ENCODE measurements around the gene DEAF1. TPM values are rescaled to one million over a fixed set of nuclear protein-coding genes. Genes with fewer than 3 reads are reported as not detected.
A peak's percentile ranks its signal among the peaks of the same experiment; 100 is the strongest.

Gene DEAF1
- total RNA-seq, 2 donors from 2014 or later: 55.3 to 77.1 TPM

DNA sequence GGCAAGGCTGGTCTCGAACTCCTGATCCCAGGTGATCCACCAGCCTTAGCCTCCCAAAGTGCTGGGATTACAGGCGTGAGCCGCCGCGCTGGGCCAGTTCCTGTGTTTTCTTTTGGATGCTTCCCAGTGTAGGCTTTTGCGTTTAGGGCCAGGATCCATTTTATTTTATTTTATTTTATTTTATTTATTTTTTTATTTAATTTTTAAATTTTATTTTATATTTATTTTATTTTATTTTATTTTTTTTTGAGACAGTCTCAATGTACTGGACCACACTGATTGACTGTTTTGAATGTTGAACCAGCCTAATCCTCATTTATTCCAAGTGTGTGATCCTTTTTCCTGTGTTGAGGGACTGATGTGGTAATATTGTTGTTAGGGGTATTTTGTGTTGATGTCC is 19.4 kb upstream of the DEAF1 start:
- ATAC-seq (no peak), DNase-seq (no peak)
- Mint-ChIP-seq H3K4me3 (no peak overlapping the region), H3K4me1 (peaks cover 9% of the 10 kb centered on the region), H3K27me3 (peaks cover 5% of the 10 kb centered on the region), H3K27ac (no peak overlapping the region), H3K36me3 (ENCODE audit: low read depth) (peaks cover 3% of the 10 kb centered on the region)
- H3K9me3 ChIP-seq (ENCODE audit: control insufficient read depth, low read length, poor library complexity, severe bottlenecking): no peaks in the 10 kb centered on the region

DNA sequence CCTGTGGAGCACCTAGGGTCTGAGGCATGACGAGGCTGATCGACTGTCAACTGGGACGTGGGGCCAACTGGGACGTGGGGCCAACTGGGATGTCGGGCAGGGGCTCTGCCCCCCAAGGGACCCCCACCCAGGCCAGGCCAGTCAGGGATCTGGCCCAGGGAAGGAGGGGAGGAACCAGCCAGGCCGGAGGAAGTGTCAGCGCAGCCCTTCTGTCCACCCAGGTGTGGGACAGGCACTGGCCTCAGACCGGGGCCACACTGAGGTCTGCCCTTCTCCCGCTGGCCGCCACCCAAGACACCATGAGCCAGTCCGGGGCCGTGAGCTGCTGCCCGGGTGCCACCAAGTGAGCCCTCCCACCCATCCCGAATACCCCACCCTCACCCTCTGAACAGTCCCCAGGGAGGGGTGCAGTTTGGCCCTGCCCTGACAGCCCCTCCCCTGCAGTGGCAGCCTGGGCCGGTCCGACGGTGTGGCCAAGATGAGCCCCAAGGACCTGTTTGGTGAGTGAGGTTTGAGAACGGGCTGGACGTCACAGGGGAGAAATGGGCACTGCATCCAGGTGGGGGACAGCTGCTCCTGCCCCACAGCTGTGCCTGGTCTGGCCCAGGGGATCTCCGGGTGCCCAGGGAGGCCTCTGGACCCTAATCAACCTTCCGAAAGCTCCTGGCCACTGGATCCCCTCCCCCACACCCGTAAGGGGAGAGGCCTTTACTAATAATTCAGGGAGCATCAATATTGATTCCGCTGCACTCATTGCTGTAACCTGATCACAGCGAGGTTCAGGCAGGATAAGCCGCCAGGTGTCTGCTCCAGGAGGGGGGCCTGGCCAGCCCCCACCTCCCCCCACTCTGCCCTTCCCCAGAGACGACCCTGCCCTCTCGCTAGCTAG is 14.3 kb upstream of the DEAF1 start:
- Mint-ChIP-seq H3K4me3 (no peak overlapping the region), H3K27ac (no peak overlapping the region), H3K27me3 (peaks cover 16% of the 10 kb centered on the region), H3K4me1 (peaks cover 12% of the 10 kb centered on the region), H3K36me3 (ENCODE audit: low read depth) (no peaks in the 10 kb centered on the region)
- no peaks in the 10 kb centered on the region for H3K9me3 ChIP-seq (ENCODE audit: control insufficient read depth, low read length, poor library complexity, severe bottlenecking)
- ATAC-seq (no peak), DNase-seq (no peak)

DNA sequence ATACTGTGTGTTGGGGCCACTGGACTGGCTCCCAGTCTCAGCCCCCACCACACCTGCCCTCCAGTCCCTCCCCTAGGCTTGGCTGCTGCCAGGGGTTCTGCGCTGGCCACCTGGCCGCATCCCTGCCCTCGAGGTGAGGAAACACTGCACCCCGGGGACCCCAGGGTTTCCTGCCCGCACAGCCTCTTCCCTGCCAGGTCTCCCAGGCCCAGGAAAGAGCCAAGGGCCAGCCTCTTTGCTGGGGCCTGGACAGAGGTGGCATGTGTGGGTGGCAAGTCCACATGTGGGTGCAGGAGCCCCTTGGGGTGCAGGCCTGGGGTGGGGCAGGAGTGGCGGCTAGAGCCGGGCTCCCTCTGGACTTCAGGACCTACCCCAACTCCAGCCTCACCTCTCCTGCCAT is 13.5 kb upstream of the DEAF1 start:
- ATAC-seq (no peak), DNase-seq (no peak)
- Mint-ChIP-seq H3K27ac (no peak overlapping the region), H3K36me3 (ENCODE audit: low read depth) (no peaks in the 10 kb centered on the region), H3K4me3 (no peak overlapping the region), H3K4me1 (peaks cover 12% of the 10 kb centered on the region), H3K27me3 (peaks cover 16% of the 10 kb centered on the region)
- H3K9me3 ChIP-seq (ENCODE audit: control insufficient read depth, low read length, poor library complexity, severe bottlenecking): no peaks in the 10 kb centered on the region

DNA sequence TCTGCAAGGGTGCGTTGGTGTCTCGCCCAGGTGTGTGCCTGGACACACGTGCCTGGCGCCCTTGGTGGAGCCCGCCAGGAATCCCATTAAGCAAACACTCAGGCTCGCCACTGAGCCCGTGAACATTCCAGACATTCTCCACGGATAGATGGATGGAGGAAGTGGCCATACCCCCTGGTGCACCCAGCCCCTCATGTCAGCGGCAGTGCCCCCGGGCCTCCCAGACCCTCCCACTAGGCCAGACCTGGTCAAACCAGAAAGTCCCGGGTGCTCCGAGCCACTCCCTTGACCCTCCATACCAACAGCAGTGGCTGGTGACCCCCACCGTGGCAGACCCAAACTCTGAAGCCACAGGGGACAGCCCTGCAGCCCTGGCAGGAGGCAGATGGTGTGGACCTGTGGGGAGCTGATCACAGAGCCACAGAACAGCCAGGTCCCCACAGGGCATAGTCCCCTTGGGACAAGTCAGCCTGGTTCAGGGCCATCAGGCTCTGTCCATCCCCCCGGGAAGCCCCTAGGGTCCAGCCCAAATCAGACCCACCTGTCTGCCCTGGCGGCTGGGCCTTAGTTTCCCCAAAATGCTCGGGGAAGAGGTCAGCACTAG is 12.9 kb upstream of the DEAF1 start:
- no peaks in the 10 kb centered on the region for H3K9me3 ChIP-seq (ENCODE audit: control insufficient read depth, low read length, poor library complexity, severe bottlenecking)
- H3K36me3 Mint-ChIP-seq (ENCODE audit: low read depth): no peaks in the 10 kb centered on the region
- no peak overlapping the region for H3K27ac Mint-ChIP-seq
- ATAC-seq (no peak), DNase-seq (no peak)
- H3K4me3 Mint-ChIP-seq: no peak overlapping the region
- H3K4me1 Mint-ChIP-seq: peaks cover 12% of the 10 kb centered on the region
- H3K27me3 Mint-ChIP-seq: peaks cover 16% of the 10 kb centered on the region

DNA sequence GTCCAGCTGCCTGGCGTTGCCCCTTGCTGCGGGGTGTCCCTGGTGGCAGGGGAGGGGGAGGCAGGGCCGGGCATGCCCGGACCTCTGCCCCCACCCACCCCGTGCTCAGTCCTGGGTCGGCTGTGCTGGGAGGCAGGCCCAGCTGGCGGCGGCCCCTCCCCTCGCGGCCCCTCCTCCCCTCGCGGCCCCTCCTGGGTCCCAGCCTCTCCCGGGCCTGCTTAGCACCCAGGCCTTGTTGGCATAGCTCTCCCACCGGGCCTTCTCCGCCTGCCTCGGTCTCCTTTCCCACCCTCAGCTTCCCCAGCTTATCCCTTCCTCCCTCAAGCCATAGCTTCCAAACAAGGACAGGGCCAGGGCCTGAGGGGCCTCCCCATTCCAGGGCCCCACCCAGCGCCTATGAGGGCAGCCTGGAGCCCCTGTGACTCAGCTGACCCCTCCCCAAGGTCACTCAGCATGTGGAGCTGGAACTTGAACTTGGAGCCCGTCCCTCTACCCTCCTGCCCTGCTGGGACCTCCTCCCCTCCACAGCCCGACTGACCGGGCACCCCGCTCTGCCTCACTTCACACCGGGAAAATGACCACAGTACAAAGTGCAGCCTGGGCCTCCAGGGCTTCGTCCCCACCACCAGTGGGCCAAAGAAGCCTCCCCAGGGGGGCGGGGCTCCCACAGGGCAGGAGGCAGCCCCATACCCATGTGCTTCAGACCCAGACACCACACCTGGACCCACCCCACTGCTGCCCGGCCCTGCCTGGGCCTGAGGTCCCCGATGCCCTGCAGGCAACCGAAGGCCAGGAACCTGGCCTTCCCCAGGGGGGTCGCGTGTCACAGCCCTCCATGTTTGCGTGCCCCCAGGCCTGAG is 12.2 kb upstream of the DEAF1 start:
- H3K4me3 Mint-ChIP-seq: peak overlapping the region; percentile 77

DNA sequence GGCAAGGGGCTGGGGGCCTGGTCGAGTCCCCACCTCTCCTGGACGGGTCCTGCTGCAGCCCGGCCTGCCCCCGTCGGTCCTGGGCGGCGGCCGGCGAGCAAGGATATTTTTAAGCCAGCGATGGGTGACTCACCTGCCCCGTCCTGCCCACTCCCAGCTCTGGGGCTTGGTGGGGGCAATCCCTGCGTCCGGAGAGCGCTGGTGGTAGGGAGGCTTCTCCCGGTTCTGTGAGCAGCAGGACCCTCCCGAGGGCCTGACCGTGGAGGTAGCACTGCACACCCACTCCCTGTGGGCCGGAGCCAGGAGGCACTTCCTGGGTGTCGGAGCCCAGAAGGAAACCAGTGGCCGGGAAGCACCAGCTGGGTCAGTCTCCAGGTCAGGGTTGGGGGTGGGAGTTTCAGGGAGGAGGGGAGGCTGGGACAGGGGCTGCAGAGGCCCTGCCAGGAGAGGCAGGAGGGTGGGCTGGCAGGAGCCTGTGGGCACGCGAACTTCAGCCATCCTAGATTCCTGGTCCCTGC is 11.5 kb upstream of the DEAF1 start:
- Mint-ChIP-seq H3K36me3 (ENCODE audit: low read depth) (no peaks in the 10 kb centered on the region), H3K27ac (no peak overlapping the region), H3K4me1 (peaks cover 12% of the 10 kb centered on the region), H3K4me3 (no peak overlapping the region), H3K27me3 (peaks cover 16% of the 10 kb centered on the region)
- no peak for ATAC-seq
- DNase-seq: no peak
- no peaks in the 10 kb centered on the region for H3K9me3 ChIP-seq (ENCODE audit: control insufficient read depth, low read length, poor library complexity, severe bottlenecking)

More for the DNA sequence above, 12.2 kb upstream of the DEAF1 start:
- peaks cover 16% of the 10 kb centered on the region for H3K27me3 Mint-ChIP-seq
- no peak for DNase-seq
- H3K4me1 Mint-ChIP-seq: peaks cover 12% of the 10 kb centered on the region
- no peak for ATAC-seq
- no peak overlapping the region for H3K27ac Mint-ChIP-seq
- no peaks in the 10 kb centered on the region for H3K36me3 Mint-ChIP-seq (ENCODE audit: low read depth)
- no peaks in the 10 kb centered on the region for H3K9me3 ChIP-seq (ENCODE audit: control insufficient read depth, low read length, poor library complexity, severe bottlenecking)

DNA sequence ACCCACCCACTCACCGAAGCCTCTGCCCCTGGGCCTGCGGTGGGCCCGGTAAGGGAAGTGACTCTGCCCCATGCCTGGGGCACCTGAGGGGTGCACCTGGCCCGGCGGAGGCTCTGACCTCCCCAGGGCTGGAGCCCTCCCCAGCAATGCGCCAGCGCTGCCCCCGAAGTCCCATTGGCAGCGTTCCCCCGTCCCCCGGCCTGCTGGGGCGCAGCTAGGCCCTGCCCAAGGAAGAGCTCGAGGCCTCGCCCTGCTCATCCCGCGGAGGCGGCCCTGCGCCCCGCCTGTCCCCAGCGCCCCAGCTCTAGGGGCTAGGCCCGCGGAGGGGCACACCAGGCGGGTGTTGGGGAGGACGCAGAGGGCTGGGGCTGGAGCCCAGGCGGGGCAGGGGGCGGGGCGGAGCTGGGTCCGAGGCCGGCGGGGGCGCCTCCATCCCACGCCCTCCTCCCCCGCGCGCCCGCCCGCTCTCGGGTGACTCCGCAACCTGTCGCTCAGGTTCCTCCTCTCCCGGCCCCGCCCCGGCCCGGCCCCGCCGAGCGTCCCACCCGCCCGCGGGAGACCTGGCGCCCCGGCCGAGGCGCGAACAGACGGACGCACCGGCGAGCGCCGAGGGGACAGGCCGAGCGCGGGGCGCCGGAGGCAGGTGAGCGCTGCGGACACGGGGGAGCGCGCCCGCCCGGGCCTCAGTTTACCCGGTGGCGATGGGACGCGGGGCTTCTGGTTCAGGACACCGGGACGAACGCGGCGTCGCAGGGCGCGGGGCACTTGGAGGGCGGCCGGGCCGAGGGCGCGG is 10.8 kb upstream of the DEAF1 start, which contains the start of gene EPS8L2:
EPS8L2 (plus strand) TSS at position 586 of the 793 bp plus-strand sequence. CDS start 3,177 bp downstream, outside the sequence.
- peaks cover 7% of the 10 kb centered on the region for H3K4me1 Mint-ChIP-seq
- no peaks in the 10 kb centered on the region for H3K9me3 ChIP-seq (ENCODE audit: control insufficient read depth, low read length, poor library complexity, severe bottlenecking)
- peak within 1 kb of the TSS; percentile 77 for H3K4me3 Mint-ChIP-seq
- no peaks in the 10 kb centered on the region for H3K36me3 Mint-ChIP-seq (ENCODE audit: low read depth)
- peak; percentile 49 for ATAC-seq
- no peak within 1 kb of the TSS for H3K27ac Mint-ChIP-seq
- H3K27me3 Mint-ChIP-seq: peaks cover 16% of the 10 kb centered on the region
- no peak for DNase-seq

DNA sequence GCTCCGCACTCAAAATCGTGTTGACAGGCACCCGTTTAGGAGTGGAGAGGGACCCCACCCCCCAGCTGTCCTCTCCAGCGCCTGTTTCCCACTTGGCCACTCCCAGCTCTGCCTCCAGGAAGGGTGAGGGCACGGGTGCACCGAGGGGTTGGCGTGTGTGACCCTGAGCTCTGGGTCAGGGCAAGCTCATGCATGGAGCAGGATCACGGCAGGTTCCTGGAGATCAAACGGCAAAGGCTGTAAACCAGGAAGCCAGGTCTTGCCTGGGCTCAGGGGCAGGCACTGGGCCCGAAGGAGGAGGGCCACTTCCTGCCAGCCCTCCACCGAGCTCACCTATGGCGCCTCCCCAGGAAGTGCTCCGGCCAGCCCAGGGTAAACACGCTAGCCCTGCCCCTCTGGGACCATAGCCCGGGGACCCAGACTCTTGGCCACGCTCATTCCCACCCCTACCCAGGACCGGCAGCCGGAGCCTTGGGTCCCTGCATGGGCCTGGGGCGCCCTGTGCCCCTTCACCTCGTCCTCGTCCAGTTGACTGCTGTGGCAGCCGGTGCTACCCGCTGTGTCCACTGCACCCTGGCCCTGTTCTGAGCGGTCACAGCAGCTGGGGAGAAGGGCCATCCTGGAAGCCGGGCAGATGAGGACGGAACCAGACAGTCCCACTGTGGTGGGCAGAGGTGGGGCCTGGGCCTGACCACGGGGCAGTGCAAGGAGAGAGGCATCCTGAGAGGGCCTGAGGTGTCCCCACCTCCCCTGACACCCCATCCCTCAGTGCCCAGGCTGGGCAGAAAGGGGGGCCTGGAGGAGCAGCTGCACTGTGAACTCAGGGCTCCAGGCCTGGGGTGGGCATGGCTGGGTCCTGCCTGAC is 10.0 kb upstream of the DEAF1 start:
- H3K27me3 Mint-ChIP-seq: peaks cover 11% of the 10 kb centered on the region
- H3K36me3 Mint-ChIP-seq (ENCODE audit: low read depth): no peaks in the 10 kb centered on the region
- H3K4me3 Mint-ChIP-seq: peak overlapping the region; percentile 33
- no peak for DNase-seq
- ATAC-seq: no peak
- H3K9me3 ChIP-seq (ENCODE audit: control insufficient read depth, low read length, poor library complexity, severe bottlenecking): no peaks in the 10 kb centered on the region
- H3K4me1 Mint-ChIP-seq: peaks cover 3% of the 10 kb centered on the region
- no peak overlapping the region for H3K27ac Mint-ChIP-seq

DNA sequence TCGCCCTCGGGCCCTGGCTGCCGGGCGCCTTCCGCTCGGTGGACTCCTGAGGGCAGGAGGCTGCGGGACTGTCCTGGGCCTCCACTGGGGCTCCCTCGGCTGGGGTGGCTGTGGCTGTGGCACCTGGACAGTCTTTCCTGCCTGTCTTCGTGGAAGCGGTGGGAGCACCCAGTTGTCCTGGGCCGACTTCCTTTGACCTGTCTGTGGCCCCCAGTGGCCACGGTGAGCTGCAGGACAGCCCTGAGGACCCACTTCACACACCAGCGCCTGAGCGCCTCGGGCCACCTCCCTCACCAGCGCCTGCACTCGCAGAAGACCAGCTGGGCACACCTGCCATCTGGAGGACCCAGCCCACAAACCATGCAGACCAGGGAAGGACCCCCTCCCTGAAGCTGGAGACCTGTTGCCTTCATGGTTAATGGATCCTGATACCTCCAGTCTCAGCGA is 9.2 kb upstream of the DEAF1 start:
- peaks cover 11% of the 10 kb centered on the region for H3K27me3 Mint-ChIP-seq
- H3K36me3 Mint-ChIP-seq (ENCODE audit: low read depth): no peaks in the 10 kb centered on the region
- ATAC-seq (no peak), DNase-seq (no peak)
- H3K4me1 Mint-ChIP-seq: peaks cover 3% of the 10 kb centered on the region
- H3K27ac Mint-ChIP-seq: no peak overlapping the region
- no peak overlapping the region for H3K4me3 Mint-ChIP-seq
- no peaks in the 10 kb centered on the region for H3K9me3 ChIP-seq (ENCODE audit: control insufficient read depth, low read length, poor library complexity, severe bottlenecking)

DNA sequence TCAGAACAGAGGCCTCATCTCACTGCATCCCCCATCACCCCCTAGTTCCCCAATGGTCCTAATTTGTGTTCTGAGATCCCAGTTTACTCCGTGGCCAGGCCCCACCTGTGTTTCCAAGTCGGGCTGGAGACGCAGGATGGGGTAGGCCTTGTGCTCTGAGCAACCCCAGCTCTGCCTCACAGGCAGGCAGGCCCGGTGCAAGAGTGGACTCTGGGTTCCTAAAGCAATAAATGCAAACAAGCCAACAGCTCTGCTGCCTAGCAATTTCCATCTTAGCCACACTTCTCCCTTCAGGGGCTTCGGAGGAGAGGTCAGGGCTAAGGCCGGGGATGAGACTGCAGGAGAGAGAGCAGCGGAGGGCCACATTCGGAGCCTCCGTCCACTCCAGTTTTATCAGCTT is 8.5 kb upstream of the DEAF1 start:
- DNase-seq: no peak
- Mint-ChIP-seq H3K27ac (no peak overlapping the region), H3K36me3 (ENCODE audit: low read depth) (no peaks in the 10 kb centered on the region), H3K4me3 (no peak overlapping the region), H3K4me1 (peaks cover 3% of the 10 kb centered on the region), H3K27me3 (peaks cover 11% of the 10 kb centered on the region)
- no peak for ATAC-seq
- no peaks in the 10 kb centered on the region for H3K9me3 ChIP-seq (ENCODE audit: control insufficient read depth, low read length, poor library complexity, severe bottlenecking)

DNA sequence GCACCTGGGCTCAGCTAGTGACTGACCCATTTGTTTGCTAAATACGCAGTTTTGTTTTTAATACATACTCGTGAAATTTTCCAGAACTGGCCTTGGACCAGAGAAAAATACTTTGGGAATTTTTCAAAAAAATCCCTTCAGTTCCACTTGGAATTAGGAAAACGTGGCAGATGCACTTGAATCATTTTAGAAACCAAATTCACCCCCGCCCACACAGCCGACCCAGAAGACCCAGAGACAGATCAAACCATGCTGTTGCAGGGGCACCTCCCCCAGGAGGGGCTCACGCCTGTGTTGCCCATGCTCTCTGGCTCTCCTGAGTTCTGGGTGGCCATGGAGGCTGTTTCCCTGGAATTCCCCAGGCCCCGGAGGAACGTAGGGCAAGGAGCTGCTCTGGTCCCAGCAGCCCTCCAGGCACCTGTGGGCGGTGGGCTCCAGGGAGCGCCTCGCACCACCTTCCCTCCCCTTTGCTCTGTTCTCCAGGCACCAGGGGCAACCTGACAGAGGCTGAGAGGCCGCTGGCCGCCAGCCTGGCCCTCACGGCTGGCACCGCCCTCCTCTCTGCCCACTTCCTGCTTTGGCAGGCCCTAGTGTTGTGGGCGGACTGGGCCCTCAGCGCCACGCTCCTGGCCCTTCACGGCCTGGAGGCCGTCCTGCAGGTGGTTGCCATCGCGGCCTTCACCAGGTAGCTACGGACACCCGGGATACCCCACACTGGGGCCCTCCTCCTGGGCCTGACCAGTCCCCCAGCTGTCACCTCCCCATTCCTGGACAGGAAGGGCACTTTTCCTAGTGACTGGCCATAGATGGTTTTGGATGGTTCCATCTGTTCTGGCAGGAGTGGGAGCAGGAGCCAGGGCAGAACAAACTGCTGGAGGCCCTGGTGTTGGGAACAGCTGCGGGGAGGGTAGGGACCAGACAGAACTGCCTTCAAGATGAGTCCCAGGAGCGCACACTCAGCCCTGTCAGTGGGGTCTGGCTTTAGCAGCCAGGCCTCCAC is 7.7 kb upstream of the DEAF1 start:
- ATAC-seq (no peak), DNase-seq (no peak)
- no peaks in the 10 kb centered on the region for H3K9me3 ChIP-seq (ENCODE audit: control insufficient read depth, low read length, poor library complexity, severe bottlenecking)
- H3K27ac Mint-ChIP-seq: no peak overlapping the region
- peaks cover 5% of the 10 kb centered on the region for H3K4me1 Mint-ChIP-seq
- no peaks in the 10 kb centered on the region for H3K36me3 Mint-ChIP-seq (ENCODE audit: low read depth)
- peaks cover 8% of the 10 kb centered on the region for H3K27me3 Mint-ChIP-seq
- H3K4me3 Mint-ChIP-seq: no peak overlapping the region
